Measurements from ENCODE around the gene REM2.

GRCh38 chr14:22865424-22866405, 17.3 kb upstream of the REM2 start:
- TF ChIP-seq NFATC4 (CRISPR knock-in tag; IDR thresholded peaks at IDR 0.05): no peak
- TF ChIP-seq ZBTB21 (CRISPR knock-in tag; IDR thresholded peaks at IDR 0.05; ENCODE audit: borderline replicate concordance): no peak
- TF ChIP-seq CTCF (IDR thresholded peaks at IDR 0.05): peak; percentile 47
- TF ChIP-seq ZBTB43 (CRISPR knock-in tag; IDR thresholded peaks at IDR 0.05): no peak
- no peak for TF ChIP-seq ZNF232 (CRISPR knock-in tag; IDR thresholded peaks at IDR 0.05)
- no peak for TF ChIP-seq AFF4 (CRISPR knock-in tag; IDR thresholded peaks at IDR 0.05; ENCODE audit: borderline replicate concordance)
- no peak for TF ChIP-seq JUN (CRISPR knock-in tag; IDR thresholded peaks at IDR 0.05)
- TF ChIP-seq NR2C2 (CRISPR knock-in tag; IDR thresholded peaks at IDR 0.05): no peak
- no peak for TF ChIP-seq MAX (CRISPR knock-in tag; IDR thresholded peaks at IDR 0.05)
- TF ChIP-seq CREM (CRISPR knock-in tag; IDR thresholded peaks at IDR 0.05): no peak
- TF ChIP-seq ZNF423 (CRISPR knock-in tag; IDR thresholded peaks at IDR 0.05): no peak
- no peak for TF ChIP-seq ATF3 (CRISPR knock-in tag; conservative IDR thresholded peaks at IDR 0.05)
- TF ChIP-seq TEAD4 (CRISPR knock-in tag; IDR thresholded peaks at IDR 0.05): no peak
- no peak for TF ChIP-seq PREB (CRISPR knock-in tag; IDR thresholded peaks at IDR 0.05; ENCODE audit: borderline replicate concordance)

Data from WTC11 (cell line).